Spleen (tissue), 11 donors: ENCODE measurements around the gene MAPK11. TPM values are rescaled to one million over a fixed set of nuclear protein-coding genes. Genes with fewer than 3 reads are reported as not detected.

Experiments
- DNase-seq: peaks from one replicate; pipeline ENCODE4 v3.0.0-alpha.2; 2020
- H3K27ac ChIP-seq, 8 donors: fragments of 200-600 bp; sonication (generic) in 7 of 8; 1 replicate in 4 of 8; 2 replicates in 4 of 8; pipeline versions ENCODE4 v1.5.0 to v1.8.0; 2016 to 2021; ENCODE audit warnings: inconsistent platforms in 4 of 8, mild to moderate bottlenecking in 4 of 8, moderate library complexity in 1 of 8
- H3K27me3 ChIP-seq, 7 donors: fragments of 200-600 bp; sonication (generic) in 6 of 7; replicated peaks in 1 of 7; 1 replicate in 4 of 7; 2 replicates in 3 of 7; pipeline versions ENCODE4 v1.5.0 to v1.8.0; 2016 to 2021; ENCODE audit warnings: inconsistent platforms in 3 of 7, mild to moderate bottlenecking in 1 of 7
- H3K36me3 ChIP-seq, 6 donors: fragments of 200-600 bp; sonication (generic) in 5 of 6; 1 replicate in 4 of 6; 2 replicates in 2 of 6; pipeline versions ENCODE4 v1.5.0 to v1.8.0; 2016 to 2021; ENCODE audit warnings: inconsistent platforms in 2 of 6
- H3K4me1 ChIP-seq, 6 donors: fragments of 200-600 bp; sonication (generic) in 5 of 6; 1 replicate in 3 of 6; 2 replicates in 3 of 6; pipeline versions ENCODE4 v1.5.0 to v1.8.0; 2016 to 2021; ENCODE audit warnings: inconsistent platforms in 3 of 6
- H3K4me3 ChIP-seq, 8 donors: fragments of 200-600 bp; sonication (generic) in 7 of 8; 1 replicate in 4 of 8; 2 replicates in 4 of 8; pipeline versions ENCODE4 v1.5.0 to v1.8.0; 2016 to 2021; ENCODE audit warnings: inconsistent platforms in 4 of 8, mild to moderate bottlenecking in 4 of 8, moderate library complexity in 2 of 8
- H3K9me3 ChIP-seq, 8 donors: fragments of 200-600 bp; sonication (generic) in 7 of 8; 1 replicate in 4 of 8; 2 replicates in 4 of 8; pipeline versions ENCODE4 v1.5.0 to v1.8.0; 2016 to 2021; ENCODE audit warnings: inconsistent platforms in 4 of 8
- CTCF ChIP-seq, 11 experiments: fragments of 200-600 bp in 7 of 11; fragments of 450-650 bp in 4 of 11; sonication (generic) in 4 of 11; IDR thresholded peaks in 8 of 11; conservative IDR thresholded peaks in 3 of 11; 1 replicate in 7 of 11; 2 replicates in 4 of 11; pipeline versions ENCODE4 v1.4.0 to v1.8.0; 2016 to 2021; ENCODE audit warnings: antibody characterized with exemption in 11 of 11, inconsistent platforms in 4 of 11, mild to moderate bottlenecking in 1 of 11
- POLR2A ChIP-seq, 3 donors: fragments of 450-650 bp; IDR thresholded peaks; one replicate each; pipeline ENCODE4 v1.5.1; 2017; ENCODE audit warnings: antibody characterized with exemption in 3 of 3, mild to moderate bottlenecking in 1 of 3
- POLR2AphosphoS5 ChIP-seq, 3 donors: sonication (generic); formaldehyde crosslinking; IDR thresholded peaks; one replicate each; pipeline ENCODE4 v1.5.1; 2017; ENCODE audit warnings: antibody characterized with exemption in 3 of 3
- WGBS, 5 donors: extraction: QIAGEN DNeasy Blood & Tissue Kit in 3 of 5; methylation state at CpG; one replicate each; pipeline versions ENCODE4 v1.1.5 to v1.1.7; 2013 to 2018; 5-methylcytosine and 5-hydroxymethylcytosine counted together
- intact Hi-C: fragments of 100-400 bp; cut with DNase I; formaldehyde crosslinking; loops from one replicate; pipeline ENCODE4 v1.15.0; 2023; ENCODE audit warnings: low total_unique reads
- polyA plus RNA-seq, 3 donors: library from polyadenylated mRNA; stranded (reverse); fragments of 200-250 nt; gene quantifications; one replicate each; pipeline ENCODE4 v1.2.1, GENCODE V29; 2013
- total RNA-seq, 7 donors: library from RNA; depleted of rRNA in 3 of 7; stranded (reverse); fragments of >200 nt in 3 of 7; fragmentation: NEBNext Ultra II Directional in 4 of 7; extraction: Animal tissue kit (Norgen Biotek cat#: 25700) in 4 of 7; gene quantifications; one replicate each; pipeline versions ENCODE4 v1.1.0 to v1.2.1, GENCODE V29; 2016 to 2021
- donor health status: healthy with polysubstance abuse.
- donor health status: DM: no; HTN: no; CAD: no; lungs with moderate emphysema.
- donor health status: DM: no; HTN: no; CAD: no.
- donor health status: Bipolar disorder and iron deficiency.
- donor health status: healthy.
- donor health status: DM: no; HTN: no; CAD: no.
- donor health status: DM: yes; HTN: yes; CAD: no.

The MAPK11 gene
- total and polyA plus RNA-seq, 10 donors: 5.2 to 25.3 (median 11.3) TPM

DNA sequence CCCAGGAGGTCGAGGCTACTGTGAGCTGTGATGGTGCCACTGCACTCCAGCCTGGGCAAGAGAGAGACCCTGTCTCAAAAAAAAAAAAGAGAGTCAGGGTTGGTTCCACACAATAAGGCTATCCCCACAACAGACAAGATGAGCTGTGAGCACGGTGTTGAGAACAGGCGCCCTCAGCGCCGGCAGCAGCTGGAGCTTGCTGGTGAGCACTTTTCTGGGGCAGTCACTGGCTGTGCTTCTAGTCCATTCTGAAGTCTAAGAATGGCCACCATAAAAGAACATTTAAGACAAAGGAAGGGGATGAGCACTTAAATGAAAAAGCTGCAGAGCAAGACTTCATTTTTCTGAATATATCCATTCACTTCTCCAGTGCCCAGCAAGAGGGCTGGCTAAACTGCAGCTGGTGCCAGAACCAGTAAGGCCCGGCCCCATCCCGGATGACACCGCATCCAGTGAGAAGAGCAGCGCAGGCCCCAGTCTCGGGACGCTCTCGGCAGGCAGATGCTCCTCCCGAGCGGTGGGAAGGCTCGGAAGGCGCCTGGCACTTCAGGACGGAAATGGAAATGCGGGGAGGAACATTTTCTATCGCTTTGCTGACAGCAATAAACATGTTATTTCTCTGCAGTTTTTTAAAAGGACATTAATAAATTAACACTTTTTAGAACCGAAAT, 37.6 kb downstream of the MAPK11 start:
- no peak overlapping the region for H3K27ac ChIP-seq
- H3K27me3 ChIP-seq: no peaks in the 10 kb centered on the region
- peaks cover 0 to 93% (median 39%) of the 10 kb centered on the region in 6 donors for H3K36me3 ChIP-seq
- H3K4me1 ChIP-seq: peaks cover 0 to 13% (median 0%) of the 10 kb centered on the region in 6 donors
- WGBS, 5 donors: 92 to 96% (median 94%) methylated on average over 20 of the region's 20 CpGs
- DNase-seq: no peak
- intact Hi-C loops: no loop called here
- H3K9me3 ChIP-seq: no peaks in the 10 kb centered on the region
- no peak overlapping the region for H3K4me3 ChIP-seq
- no peak for TF ChIP-seq CTCF (IDR thresholded peaks at IDR 0.05 in 8 of 11, conservative IDR thresholded peaks at IDR 0.05 in 3 of 11)
- TF ChIP-seq POLR2A (IDR thresholded peaks at IDR 0.05): no peak
- TF ChIP-seq POLR2AphosphoS5 (IDR thresholded peaks at IDR 0.05): no peak

DNA sequence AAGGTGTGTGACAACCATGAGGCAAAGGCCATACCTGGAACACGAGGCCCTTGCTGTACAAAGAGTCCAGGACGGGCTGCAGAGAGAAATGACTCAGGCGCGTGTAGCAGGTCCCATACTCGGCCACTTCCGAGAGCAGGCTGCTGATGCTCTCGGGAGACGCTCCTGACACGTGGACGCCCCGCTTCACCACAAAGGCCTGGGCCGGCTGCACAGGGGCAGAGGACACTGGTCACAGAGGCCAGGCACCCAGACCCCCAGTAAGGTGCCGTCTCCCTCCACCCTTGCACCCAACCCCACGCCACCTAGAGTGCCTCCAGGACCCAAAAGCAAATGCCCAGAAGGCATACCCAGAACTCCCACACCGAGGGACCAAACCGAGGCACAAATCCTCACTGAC, 40.8 kb downstream of the MAPK11 start:
- Histone ChIP-seq H3K9me3 (no peaks in the 10 kb centered on the region), H3K4me1 (no peaks in the 10 kb centered on the region), H3K27me3 (no peaks in the 10 kb centered on the region), H3K36me3 (peaks cover 0 to 97% (median 62%) of the 10 kb centered on the region in 6 donors), H3K27ac (no peak overlapping the region), H3K4me3 (no peak overlapping the region)
- TF ChIP-seq POLR2A (IDR thresholded peaks at IDR 0.05): no peak
- no peak for TF ChIP-seq CTCF (IDR thresholded peaks at IDR 0.05 in 8 of 11, conservative IDR thresholded peaks at IDR 0.05 in 3 of 11)
- 91 to 96% (median 96%) methylated on average over 8 to 16 of the region's 16 CpGs for WGBS, 5 donors
- no peak for DNase-seq
- intact Hi-C loops: no loop called here

- Histone ChIP-seq H3K4me1 (no peaks in the 10 kb centered on the region), H3K36me3 (peaks cover 7 to 100% (median 70%) of the 10 kb centered on the region in 6 donors), H3K4me3 (no peak overlapping the region), H3K9me3 (no peaks in the 10 kb centered on the region), H3K27me3 (no peaks in the 10 kb centered on the region), H3K27ac (no peak overlapping the region)
- no peak for DNase-seq
- intact Hi-C loops: no loop called here
- WGBS, 5 donors: 92 to 99% (median 96%) methylated on average over 7 to 9 of the region's 9 CpGs
- TF ChIP-seq CTCF (IDR thresholded peaks at IDR 0.05 in 8 of 11, conservative IDR thresholded peaks at IDR 0.05 in 3 of 11): no peak
- TF ChIP-seq POLR2A (IDR thresholded peaks at IDR 0.05): no peak
- no peak for TF ChIP-seq POLR2AphosphoS5 (IDR thresholded peaks at IDR 0.05)
These were observed 41.8 kb downstream of the MAPK11 start for GRCh38 chr22:50228366-50228765.

DNA sequence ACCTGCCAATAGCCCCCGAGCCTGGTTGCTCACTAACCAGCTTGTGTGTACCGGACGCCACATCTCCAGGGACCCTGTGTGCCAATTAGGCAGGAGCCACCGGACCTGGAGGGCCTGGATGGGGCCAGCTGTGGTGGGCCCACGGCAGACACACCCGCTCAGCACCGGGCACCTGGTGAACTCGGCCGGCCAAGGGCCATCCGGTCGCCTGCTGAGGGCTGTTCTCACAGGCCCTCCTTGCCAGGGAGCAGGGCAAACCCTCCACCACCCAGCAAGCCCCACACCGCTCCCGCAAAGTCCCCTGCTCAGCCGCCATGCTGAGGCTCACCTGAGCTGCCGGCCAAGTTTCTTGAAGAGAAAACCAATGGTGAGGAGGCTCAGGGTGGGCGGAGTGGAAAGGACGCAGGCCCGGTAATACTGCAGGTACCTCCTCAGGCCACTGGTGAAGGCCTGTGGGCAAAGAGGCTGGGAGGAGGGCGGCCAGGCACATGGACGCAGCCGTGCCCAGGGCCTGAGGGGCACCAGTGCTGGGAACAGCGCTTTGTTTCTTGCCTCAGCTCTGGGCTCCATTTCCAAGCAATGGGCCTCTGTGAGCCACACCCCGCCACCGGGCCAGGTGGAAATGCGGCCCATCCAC, 42.5 kb downstream of the MAPK11 start:
- Histone ChIP-seq H3K4me3 (no peak overlapping the region), H3K27ac (no peak overlapping the region), H3K36me3 (peaks cover 7 to 100% (median 70%) of the 10 kb centered on the region in 6 donors), H3K9me3 (no peaks in the 10 kb centered on the region), H3K4me1 (no peaks in the 10 kb centered on the region), H3K27me3 (no peaks in the 10 kb centered on the region)
- 91 to 99% (median 94%) methylated on average over 16 to 25 of the region's 25 CpGs for WGBS, 5 donors
- intact Hi-C loops: no loop called here
- no peak for TF ChIP-seq POLR2A (IDR thresholded peaks at IDR 0.05)
- no peak for TF ChIP-seq POLR2AphosphoS5 (IDR thresholded peaks at IDR 0.05)
- TF ChIP-seq CTCF (IDR thresholded peaks at IDR 0.05 in 8 of 11, conservative IDR thresholded peaks at IDR 0.05 in 3 of 11): no peak
- DNase-seq: no peak
